Epithelial cell of proximal tubule (primary cell): ENCODE data around the gene MLPH. TPM values are rescaled to one million over a fixed set of nuclear protein-coding genes. Genes with fewer than 3 reads are reported as not detected.

ENCODE experiments used
- DNase-seq: peaks from one replicate; pipeline ENCODE4 v3.0.0-alpha.2; 2011; ENCODE audit warnings: low read depth
- H3K4me3 ChIP-seq: 2 replicates; pipeline ENCODE4 v1.5.1; 2011; ENCODE audit warnings: low read depth, mild to moderate bottlenecking, low read length
- CTCF ChIP-seq: conservative IDR thresholded peaks from 2 replicates; pipeline ENCODE4 v1.5.1; 2012; ENCODE audit warnings: low read depth, mild to moderate bottlenecking, low read length
- total RNA-seq: library from RNA; depleted of rRNA; stranded (reverse); fragments of >200 nt; gene quantifications from 2 replicates; pipeline ENCODE4 v1.2.3, GENCODE V29; 2015

The MLPH gene
- total RNA-seq, 1 donor from 2014 or later: 36.0 TPM

- TF ChIP-seq CTCF: no peak
- DNase-seq: no peak
- no peak overlapping the region for H3K4me3 ChIP-seq
These were observed 74.2 kb downstream of the MLPH start for GRCh38 chr2:237561221-237561620.

- no peak for TF ChIP-seq CTCF
- no peak for DNase-seq
- H3K4me3 ChIP-seq: no peak overlapping the region
These were observed 76.8 kb downstream of the MLPH start for GRCh38 chr2:237563816-237564215.

- no peak for DNase-seq
- no peak overlapping the region for H3K4me3 ChIP-seq
- TF ChIP-seq CTCF: no peak
These were observed 77.6 kb downstream of the MLPH start for GRCh38 chr2:237564526-237565131.

- H3K4me3 ChIP-seq: no peak overlapping the region
- TF ChIP-seq CTCF: no peak
- DNase-seq: no peak
These were observed 78.9 kb downstream of the MLPH start for GRCh38 chr2:237565974-237566373.

- no peak within 1 kb of the TSS for H3K4me3 ChIP-seq
- TF ChIP-seq CTCF: no peak
- no peak for DNase-seq
These were observed 79.6 kb downstream of the MLPH start, which contains the start of gene PRLH for GRCh38 chr2:237566401-237567235. Gene PRLH, plus strand, starts transcription at chr2:237566574. Its CDS starts 0 bp downstream, at chr2:237566574.

GRCh38 chr2:237567276-237568029, 80.4 kb downstream of the MLPH start:
- DNase-seq: no peak
- no peak for TF ChIP-seq CTCF
- no peak overlapping the region for H3K4me3 ChIP-seq
